Body of pancreas (tissue), 4 donors: ENCODE results near the gene CADM1.

Experiments
- POLR2A ChIP-seq, 3 donors: fragments of 450-650 bp; IDR thresholded peaks; one replicate each; pipeline ENCODE4 v1.6.1; 2016; ENCODE audit warnings: antibody characterized with exemption in 3 of 3, mild to moderate bottlenecking in 2 of 3
- TF ChIP-seq, protein P1 (sequence below), 7 experiments: fragments of 450-650 bp in 4 of 7; fragments of 200-600 bp in 3 of 7; sonication (generic) in 3 of 7; IDR thresholded peaks; one replicate each; pipeline ENCODE4 v1.5.1; 2016 to 2019; ENCODE audit warnings: antibody characterized with exemption in 7 of 7

DNA sequence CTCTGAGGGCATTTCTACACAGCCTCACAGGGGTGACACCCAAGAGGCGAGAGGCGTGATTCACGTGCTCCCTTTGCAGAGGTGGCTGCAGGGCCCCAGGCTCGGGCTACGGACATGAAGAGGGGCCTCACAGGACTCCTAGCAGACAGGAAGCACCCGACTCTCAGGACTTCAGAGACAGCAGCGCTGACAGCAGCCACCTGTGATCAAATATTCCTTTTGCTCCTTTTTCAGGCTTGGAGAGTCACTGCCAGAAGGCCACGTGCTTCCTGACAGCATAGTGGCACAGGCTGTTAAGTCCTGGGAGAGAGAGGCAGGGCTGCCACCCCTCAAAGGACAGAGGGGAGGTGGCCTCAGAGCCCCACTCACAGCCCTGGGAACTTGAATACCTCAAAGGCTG, 348.9 kb downstream of the CADM1 start:
- TF ChIP-seq, protein P1, sequence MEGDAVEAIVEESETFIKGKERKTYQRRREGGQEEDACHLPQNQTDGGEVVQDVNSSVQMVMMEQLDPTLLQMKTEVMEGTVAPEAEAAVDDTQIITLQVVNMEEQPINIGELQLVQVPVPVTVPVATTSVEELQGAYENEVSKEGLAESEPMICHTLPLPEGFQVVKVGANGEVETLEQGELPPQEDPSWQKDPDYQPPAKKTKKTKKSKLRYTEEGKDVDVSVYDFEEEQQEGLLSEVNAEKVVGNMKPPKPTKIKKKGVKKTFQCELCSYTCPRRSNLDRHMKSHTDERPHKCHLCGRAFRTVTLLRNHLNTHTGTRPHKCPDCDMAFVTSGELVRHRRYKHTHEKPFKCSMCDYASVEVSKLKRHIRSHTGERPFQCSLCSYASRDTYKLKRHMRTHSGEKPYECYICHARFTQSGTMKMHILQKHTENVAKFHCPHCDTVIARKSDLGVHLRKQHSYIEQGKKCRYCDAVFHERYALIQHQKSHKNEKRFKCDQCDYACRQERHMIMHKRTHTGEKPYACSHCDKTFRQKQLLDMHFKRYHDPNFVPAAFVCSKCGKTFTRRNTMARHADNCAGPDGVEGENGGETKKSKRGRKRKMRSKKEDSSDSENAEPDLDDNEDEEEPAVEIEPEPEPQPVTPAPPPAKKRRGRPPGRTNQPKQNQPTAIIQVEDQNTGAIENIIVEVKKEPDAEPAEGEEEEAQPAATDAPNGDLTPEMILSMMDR (IDR thresholded peaks at IDR 0.05) = no peak
- TF ChIP-seq POLR2A (IDR thresholded peaks at IDR 0.05) = no peak
